ENCODE data around the gene CISD1. TPM values are rescaled to one million over a fixed set of nuclear protein-coding genes. Genes with fewer than 3 reads are reported as not detected.

CISD1 gene
- polyA plus RNA-seq, 1 donor from 2014 or later, result 86.3 TPM

DNA sequence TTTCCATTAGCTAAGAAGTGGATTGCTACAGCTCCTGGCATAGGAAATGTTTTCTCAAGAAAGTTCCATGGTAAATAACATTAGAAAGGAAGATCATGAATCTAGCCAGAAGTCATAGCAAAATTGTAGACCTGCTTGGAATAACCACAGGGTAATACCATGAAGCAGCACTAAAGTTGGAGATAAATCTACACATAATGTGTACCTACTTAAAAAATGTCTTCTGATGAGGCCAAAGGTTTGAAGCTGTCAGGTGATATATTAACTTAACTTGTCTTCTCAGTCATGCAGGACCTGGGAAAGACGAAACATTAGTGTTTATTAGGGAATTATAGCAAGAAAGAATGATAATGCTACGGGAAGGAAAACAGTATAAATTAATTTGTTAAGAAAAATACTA lies 6.3 kb downstream of the CISD1 start:
- H3K27me3 ChIP-seq (ENCODE audit: insufficient read depth, low read depth, low read length), result no peaks in the 10 kb centered on the region
- no peaks in the 10 kb centered on the region for H3K9me2 ChIP-seq (ENCODE audit: insufficient read depth, low read length)
- H3K36me3 ChIP-seq (ENCODE audit: insufficient read depth, low read length), result no peaks in the 10 kb centered on the region
- H4K20me1 ChIP-seq (ENCODE audit: insufficient read depth), result no peaks in the 10 kb centered on the region
- H3K4me2 ChIP-seq (ENCODE audit: low read length), result no peak overlapping the region
- no peak overlapping the region for H3K4me3 ChIP-seq (ENCODE audit: low read length)
- no peak overlapping the region for H2AFZ ChIP-seq (ENCODE audit: low read depth, low read length)
- no peak for TF ChIP-seq MXI1 (conservative IDR thresholded peaks at IDR 0.05; ENCODE audit: poor library complexity, severe bottlenecking)
- no peak for TF ChIP-seq SMC3 (conservative IDR thresholded peaks at IDR 0.05; ENCODE audit: poor library complexity)
- TF ChIP-seq, protein P1, sequence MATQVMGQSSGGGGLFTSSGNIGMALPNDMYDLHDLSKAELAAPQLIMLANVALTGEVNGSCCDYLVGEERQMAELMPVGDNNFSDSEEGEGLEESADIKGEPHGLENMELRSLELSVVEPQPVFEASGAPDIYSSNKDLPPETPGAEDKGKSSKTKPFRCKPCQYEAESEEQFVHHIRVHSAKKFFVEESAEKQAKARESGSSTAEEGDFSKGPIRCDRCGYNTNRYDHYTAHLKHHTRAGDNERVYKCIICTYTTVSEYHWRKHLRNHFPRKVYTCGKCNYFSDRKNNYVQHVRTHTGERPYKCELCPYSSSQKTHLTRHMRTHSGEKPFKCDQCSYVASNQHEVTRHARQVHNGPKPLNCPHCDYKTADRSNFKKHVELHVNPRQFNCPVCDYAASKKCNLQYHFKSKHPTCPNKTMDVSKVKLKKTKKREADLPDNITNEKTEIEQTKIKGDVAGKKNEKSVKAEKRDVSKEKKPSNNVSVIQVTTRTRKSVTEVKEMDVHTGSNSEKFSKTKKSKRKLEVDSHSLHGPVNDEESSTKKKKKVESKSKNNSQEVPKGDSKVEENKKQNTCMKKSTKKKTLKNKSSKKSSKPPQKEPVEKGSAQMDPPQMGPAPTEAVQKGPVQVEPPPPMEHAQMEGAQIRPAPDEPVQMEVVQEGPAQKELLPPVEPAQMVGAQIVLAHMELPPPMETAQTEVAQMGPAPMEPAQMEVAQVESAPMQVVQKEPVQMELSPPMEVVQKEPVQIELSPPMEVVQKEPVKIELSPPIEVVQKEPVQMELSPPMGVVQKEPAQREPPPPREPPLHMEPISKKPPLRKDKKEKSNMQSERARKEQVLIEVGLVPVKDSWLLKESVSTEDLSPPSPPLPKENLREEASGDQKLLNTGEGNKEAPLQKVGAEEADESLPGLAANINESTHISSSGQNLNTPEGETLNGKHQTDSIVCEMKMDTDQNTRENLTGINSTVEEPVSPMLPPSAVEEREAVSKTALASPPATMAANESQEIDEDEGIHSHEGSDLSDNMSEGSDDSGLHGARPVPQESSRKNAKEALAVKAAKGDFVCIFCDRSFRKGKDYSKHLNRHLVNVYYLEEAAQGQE (IDR thresholded peaks at IDR 0.05; ENCODE audit: borderline replicate concordance), result no peak
- TF ChIP-seq TAF1 (IDR thresholded peaks at IDR 0.05; ENCODE audit: low read depth), result no peak
- no peak for TF ChIP-seq EP300 (conservative IDR thresholded peaks at IDR 0.05; ENCODE audit: poor library complexity, severe bottlenecking)
- TF ChIP-seq RAD21 (conservative IDR thresholded peaks at IDR 0.05), result no peak
- no peak for TF ChIP-seq POLR2AphosphoS5 (IDR thresholded peaks at IDR 0.05)
- TF ChIP-seq, protein P2, sequence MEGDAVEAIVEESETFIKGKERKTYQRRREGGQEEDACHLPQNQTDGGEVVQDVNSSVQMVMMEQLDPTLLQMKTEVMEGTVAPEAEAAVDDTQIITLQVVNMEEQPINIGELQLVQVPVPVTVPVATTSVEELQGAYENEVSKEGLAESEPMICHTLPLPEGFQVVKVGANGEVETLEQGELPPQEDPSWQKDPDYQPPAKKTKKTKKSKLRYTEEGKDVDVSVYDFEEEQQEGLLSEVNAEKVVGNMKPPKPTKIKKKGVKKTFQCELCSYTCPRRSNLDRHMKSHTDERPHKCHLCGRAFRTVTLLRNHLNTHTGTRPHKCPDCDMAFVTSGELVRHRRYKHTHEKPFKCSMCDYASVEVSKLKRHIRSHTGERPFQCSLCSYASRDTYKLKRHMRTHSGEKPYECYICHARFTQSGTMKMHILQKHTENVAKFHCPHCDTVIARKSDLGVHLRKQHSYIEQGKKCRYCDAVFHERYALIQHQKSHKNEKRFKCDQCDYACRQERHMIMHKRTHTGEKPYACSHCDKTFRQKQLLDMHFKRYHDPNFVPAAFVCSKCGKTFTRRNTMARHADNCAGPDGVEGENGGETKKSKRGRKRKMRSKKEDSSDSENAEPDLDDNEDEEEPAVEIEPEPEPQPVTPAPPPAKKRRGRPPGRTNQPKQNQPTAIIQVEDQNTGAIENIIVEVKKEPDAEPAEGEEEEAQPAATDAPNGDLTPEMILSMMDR (IDR thresholded peaks at IDR 0.05; ENCODE audit: poor library complexity, severe bottlenecking), result no peak
- no peak for TF ChIP-seq EZH2 (IDR thresholded peaks at IDR 0.05; ENCODE audit: borderline replicate concordance, insufficient read depth, low read length, poor library complexity, severe bottlenecking)
- no peak overlapping the region for H3K9ac ChIP-seq (ENCODE audit: low read length)
- peaks cover 14% of the 10 kb centered on the region for H3K79me2 ChIP-seq (replicated peaks; ENCODE audit: insufficient read depth, low read length)
- H3K27ac ChIP-seq (ENCODE audit: low read length), result no peak overlapping the region
- no peaks in the 10 kb centered on the region for H3K9me3 ChIP-seq (ENCODE audit: low read length)
- H3F3A ChIP-seq (ENCODE audit: insufficient read depth, low read length, poor library complexity, severe bottlenecking), result no peaks in the 10 kb centered on the region

DNA sequence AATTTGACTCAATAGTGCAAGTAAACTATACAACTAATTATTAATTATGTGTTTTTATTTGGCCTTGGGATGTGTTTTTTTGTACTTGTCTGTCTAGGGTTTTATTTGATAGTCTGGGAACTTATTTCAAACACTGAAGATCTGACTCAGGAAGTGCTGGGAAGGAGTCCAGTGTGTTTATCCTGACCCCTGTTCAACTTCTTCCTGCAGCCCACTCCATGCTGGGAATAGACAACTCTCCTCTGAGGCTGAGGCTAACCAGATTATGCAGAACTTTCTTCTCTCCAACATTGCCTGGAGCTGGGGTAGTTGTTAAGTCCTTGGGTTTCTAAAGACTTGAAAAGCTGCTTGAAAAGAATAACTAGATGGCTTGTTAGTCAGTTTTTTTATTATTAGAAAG lies 6.9 kb downstream of the CISD1 start:
- Histone ChIP-seq H3K9ac (ENCODE audit: low read length) (no peak overlapping the region), H3K9me2 (ENCODE audit: insufficient read depth, low read length) (no peaks in the 10 kb centered on the region), H3K4me3 (ENCODE audit: low read length) (no peak overlapping the region), H3K36me3 (ENCODE audit: insufficient read depth, low read length) (no peaks in the 10 kb centered on the region), H4K20me1 (ENCODE audit: insufficient read depth) (no peaks in the 10 kb centered on the region), H3F3A (ENCODE audit: insufficient read depth, low read length, poor library complexity, severe bottlenecking) (no peaks in the 10 kb centered on the region), H3K4me2 (ENCODE audit: low read length) (no peak overlapping the region), H3K27me3 (ENCODE audit: insufficient read depth, low read depth, low read length) (no peaks in the 10 kb centered on the region), H2AFZ (ENCODE audit: low read depth, low read length) (no peak overlapping the region), H3K27ac (ENCODE audit: low read length) (no peak overlapping the region), H3K9me3 (ENCODE audit: low read length) (no peaks in the 10 kb centered on the region), H3K79me2 (replicated peaks; ENCODE audit: insufficient read depth, low read length) (peaks cover 14% of the 10 kb centered on the region)
- no peak for TF ChIP-seq POLR2AphosphoS5 (IDR thresholded peaks at IDR 0.05)
- no peak for TF ChIP-seq MXI1 (conservative IDR thresholded peaks at IDR 0.05; ENCODE audit: poor library complexity, severe bottlenecking)
- no peak for TF ChIP-seq SMC3 (conservative IDR thresholded peaks at IDR 0.05; ENCODE audit: poor library complexity)
- TF ChIP-seq, protein P2 (IDR thresholded peaks at IDR 0.05; ENCODE audit: poor library complexity, severe bottlenecking), result no peak
- no peak for TF ChIP-seq TAF1 (IDR thresholded peaks at IDR 0.05; ENCODE audit: low read depth)
- TF ChIP-seq RAD21 (conservative IDR thresholded peaks at IDR 0.05), result no peak
- TF ChIP-seq, protein P1 (IDR thresholded peaks at IDR 0.05; ENCODE audit: borderline replicate concordance), result no peak
- no peak for TF ChIP-seq EP300 (conservative IDR thresholded peaks at IDR 0.05; ENCODE audit: poor library complexity, severe bottlenecking)
- TF ChIP-seq EZH2 (IDR thresholded peaks at IDR 0.05; ENCODE audit: borderline replicate concordance, insufficient read depth, low read length, poor library complexity, severe bottlenecking), result no peak

All from neural cell (in vitro differentiated cells).